Urothelium cell line (cell line): ENCODE data around the gene EIF4B.
"Not testable (repeated sequence)": the region's sequence is repeated elsewhere in the genome, so short reads cannot be mapped to it uniquely, and the experiment has no call there.

Source experiments
- DNase-seq: peaks from one replicate; pipeline ENCODE4 v3.0.0; 2011; ENCODE audit warnings: low spot score, mixed read lengths
- FAIRE-seq: peaks from 2 replicates; lab custom pipeline; 2011; peaks lifted over from hg19 to GRCh38; lab: Jason Lieb, UNC

The EIF4B gene, protein sequence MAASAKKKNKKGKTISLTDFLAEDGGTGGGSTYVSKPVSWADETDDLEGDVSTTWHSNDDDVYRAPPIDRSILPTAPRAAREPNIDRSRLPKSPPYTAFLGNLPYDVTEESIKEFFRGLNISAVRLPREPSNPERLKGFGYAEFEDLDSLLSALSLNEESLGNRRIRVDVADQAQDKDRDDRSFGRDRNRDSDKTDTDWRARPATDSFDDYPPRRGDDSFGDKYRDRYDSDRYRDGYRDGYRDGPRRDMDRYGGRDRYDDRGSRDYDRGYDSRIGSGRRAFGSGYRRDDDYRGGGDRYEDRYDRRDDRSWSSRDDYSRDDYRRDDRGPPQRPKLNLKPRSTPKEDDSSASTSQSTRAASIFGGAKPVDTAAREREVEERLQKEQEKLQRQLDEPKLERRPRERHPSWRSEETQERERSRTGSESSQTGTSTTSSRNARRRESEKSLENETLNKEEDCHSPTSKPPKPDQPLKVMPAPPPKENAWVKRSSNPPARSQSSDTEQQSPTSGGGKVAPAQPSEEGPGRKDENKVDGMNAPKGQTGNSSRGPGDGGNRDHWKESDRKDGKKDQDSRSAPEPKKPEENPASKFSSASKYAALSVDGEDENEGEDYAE

DNA sequence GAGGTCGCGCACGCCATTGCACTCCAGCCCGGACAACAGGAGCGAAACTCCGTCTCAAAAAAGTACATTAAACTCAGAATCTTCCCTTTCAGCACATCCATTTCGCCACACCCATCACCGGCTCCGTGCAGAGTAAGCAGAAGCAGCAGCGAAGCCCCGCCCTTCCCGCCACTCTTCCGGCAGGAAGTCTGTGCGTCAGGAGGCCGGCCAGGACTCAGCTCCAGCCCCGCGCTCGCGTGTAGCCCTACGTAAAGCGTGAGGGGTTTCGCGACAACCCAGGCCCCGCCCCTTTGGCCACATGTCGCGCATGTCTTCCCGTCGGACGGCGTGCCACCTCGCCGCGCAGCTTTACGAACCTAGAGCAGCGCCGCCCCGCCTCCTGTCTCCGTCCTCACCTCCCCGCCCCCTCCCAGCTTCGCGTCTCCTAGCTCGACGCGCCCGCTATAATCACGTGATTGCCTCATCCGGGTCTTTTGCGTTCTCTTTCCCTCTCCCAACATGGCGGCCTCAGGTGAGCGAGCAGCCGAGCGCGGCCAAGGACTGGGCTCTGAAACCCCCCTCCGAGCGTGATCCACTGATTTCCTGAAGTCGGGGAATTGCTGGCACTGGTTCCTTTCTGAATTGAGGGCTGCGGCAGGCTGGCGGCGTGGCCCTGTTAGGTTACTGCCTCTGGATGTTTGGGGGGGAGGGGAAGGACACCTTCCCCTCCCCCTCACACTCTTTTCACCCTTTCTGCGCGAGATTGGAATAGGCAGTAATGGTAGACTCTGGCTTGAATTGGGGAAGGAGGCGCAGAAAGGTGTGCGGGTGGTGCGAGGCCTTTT lies at the start of gene EIF4B:
TSS of gene EIF4B (plus strand) at position 471 of the 824 bp plus-strand sequence. CDS start at position 499, 28 bp downstream.
- peak; percentile 94 for FAIRE-seq
- peak; percentile 98 for DNase-seq

DNA sequence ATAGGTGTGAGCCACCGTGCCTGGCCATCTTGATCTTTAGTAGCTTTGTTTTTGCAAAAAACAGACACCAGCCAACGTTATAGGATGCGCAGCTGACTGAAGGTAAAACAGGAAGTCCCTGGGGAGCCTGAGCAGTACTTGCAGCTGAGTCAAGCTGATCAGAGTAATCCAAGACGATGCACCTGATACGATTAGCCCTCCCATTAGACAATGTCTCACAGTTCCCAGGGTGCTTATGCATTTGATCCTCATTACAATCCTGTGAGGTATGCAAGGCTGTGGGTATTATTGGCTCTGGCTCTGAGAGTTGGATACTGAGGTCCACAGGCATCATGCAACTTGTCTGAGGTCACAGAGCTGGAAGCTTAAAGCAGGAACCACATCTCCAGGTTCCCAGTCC lies 49.3 kb upstream of the EIF4B start:
- FAIRE-seq (no peak), DNase-seq (no peak)

DNA sequence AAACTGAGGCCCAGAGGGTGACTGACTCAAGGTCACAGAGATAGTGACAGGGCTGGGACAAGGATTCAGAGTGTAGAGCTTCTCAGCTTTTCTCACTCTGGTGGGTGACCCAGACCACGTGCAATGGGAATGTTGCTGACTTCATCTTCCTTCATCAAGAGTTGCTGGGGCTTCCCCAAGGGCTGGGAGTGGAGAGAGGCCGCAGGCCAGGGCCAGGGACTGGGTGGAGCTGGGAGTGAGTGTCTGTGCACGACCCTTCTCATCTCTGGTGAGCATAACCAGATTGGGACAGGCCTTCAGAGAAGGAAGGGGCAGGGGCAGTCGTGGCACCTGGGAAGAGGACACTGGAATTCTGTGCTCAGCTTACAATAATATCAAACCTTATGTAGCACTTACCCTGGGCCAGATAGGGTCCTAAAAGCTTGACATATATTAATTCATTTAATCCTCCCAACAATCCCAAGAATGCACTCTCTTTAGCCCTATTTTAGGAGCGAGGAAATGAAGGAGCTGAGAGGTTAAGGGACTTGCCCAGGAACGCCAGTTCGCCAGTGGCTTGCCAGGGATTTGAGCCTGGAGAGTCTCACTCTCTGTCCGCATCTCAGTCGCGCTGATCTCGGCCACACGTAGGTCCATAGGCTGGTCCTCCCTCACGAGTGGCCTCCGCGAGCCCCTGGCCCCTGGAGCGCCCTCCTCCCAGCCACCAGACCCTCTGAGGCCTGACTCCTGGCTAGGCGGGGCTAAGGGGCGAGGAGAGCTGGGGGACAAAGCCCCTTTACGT lies 41.5 kb upstream of the EIF4B start:
- FAIRE-seq, result no peak

DNA sequence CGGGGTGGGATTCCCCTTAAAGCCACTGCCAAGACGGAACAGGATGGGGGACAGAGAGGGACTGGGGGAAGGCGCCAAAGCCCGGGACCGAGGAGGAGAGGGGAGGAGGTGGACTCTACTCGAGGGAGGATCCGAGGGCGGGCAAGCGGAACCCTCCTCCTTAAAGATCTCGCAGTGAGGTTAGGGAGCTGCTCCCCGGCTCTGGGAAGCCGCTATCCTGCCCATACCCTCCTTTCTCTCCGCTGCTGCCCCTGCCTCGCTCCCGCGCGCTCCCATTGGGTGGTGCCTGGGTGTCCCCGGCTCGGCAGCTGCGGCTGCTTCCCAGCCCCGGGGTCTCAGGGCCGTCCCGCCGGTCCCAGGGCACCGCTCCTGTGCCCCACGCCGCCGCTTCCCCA lies 40.9 kb upstream of the EIF4B start:
- no peak for FAIRE-seq
- no peak for DNase-seq

More for the DNA sequence above, 41.5 kb upstream of the EIF4B start:
- DNase-seq, result no peak

DNA sequence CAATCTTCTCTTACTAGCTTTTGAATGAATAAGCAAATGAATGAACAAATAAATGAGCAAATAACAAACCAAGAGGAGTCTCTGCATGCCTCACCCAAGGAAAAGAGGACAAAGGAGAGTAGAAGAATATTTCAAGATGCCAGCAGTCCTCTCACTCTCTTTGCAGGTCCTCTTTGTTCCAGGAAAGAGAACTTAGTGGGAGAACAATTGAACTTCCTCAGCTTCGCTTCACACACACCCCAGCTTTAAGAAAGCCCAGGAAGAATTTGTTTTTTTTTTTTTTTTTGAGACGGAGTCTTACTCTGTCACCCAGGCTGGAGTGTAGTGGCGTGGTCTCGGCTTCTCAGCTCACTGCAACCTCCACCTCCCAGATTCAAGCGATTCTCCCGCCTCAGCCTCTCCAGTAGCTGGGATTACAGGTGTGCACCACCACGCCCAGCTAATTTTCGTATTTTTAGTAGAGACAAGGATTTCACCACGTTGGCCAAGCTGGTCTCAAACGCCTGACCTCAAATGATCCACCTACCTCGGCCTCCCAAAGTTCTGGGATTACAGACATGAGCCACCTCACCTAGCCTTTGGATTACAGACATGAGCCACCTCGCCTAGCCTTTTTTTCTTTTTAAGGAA lies 37.0 kb upstream of the EIF4B start:
- FAIRE-seq (no peak), DNase-seq (no peak)

DNA sequence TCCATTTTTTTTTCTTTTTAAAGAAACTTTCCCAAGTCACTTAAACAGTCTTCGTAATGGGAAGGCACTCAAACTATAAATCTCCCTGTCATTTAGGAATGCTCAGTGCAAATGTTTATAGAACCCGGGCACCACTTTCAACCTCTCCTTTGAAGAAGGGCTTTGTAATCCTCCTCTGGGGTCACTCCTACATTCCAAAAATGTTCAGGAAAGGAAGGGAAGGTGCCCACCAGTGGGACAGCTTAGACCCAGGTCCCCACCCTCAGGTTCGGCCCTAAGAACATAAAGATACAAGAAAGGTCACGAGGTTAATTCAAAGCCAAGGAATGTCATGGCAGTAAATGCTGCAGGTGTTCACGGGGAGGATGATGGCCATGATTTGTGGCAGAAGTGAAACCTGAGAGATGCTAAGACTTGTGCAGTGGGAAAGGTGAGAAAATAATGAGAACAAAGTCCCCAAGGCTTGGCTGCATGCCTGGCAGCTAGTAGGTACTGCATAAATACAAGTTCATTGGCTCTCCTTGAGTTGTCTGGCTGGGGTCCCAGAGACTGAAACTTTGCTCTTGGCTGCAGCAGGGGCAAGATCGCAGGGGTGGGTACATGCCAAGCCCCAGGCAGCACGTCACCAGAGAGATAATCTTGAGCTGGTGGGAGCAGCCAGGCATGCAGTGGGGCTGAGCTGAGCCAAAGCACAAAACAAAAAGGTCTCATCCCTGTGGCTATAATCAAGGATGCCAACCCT lies 36.3 kb upstream of the EIF4B start:
- DNase-seq (peak; percentile 54), FAIRE-seq (peak; percentile 44)

DNA sequence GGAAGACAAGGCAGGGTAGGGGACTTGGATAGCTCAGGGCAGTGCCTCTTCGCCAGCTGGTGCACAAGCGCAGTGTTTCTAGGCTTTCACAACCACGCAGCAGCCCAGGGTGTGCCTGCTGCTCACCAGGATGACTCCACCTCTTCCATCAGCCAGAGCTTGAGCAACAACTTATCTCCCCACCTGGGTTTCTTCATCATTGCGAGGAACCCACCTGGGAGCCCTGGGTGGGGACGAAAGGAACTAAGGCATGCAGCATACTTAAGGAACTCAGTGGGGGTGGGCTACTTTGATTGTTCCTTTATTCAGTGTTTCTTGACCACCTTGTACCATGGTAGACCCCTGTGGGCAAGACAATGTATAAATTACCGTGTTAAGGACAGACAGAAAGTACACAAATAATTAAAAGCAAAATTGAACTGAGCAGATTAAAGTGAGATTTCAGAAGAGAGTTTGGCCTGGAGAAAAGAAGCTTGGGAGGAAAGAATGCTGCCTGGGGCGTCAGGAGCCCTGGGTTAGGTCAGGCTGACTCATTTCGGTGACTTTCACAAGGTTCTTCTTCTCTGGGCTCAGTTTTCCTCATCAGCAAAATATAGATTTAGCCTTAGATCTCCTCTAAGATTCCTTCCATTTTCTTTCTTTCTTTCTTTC lies 34.5 kb upstream of the EIF4B start:
- DNase-seq (peak; percentile 50), FAIRE-seq (no peak)

DNA sequence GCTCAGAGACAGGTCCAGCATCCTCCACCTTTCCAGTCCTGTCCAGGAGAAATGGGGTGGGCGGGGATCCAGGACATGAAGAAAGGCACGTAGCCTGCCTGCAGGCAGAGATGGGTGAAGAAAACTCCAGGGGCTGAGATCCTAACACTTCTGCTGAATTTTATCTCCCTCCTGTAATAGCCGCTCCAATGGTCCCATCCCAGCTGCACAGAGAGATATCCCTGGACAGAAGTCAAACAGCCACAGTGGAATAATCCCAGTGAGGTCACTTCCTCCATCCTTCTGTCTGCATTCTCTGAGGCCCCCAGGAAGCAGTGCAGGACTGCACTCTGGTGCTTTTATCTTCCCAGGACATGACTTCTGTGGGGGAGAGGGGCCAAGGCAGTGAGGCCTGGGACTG lies 31.1 kb upstream of the EIF4B start:
- FAIRE-seq, result no peak
- no peak for DNase-seq

DNA sequence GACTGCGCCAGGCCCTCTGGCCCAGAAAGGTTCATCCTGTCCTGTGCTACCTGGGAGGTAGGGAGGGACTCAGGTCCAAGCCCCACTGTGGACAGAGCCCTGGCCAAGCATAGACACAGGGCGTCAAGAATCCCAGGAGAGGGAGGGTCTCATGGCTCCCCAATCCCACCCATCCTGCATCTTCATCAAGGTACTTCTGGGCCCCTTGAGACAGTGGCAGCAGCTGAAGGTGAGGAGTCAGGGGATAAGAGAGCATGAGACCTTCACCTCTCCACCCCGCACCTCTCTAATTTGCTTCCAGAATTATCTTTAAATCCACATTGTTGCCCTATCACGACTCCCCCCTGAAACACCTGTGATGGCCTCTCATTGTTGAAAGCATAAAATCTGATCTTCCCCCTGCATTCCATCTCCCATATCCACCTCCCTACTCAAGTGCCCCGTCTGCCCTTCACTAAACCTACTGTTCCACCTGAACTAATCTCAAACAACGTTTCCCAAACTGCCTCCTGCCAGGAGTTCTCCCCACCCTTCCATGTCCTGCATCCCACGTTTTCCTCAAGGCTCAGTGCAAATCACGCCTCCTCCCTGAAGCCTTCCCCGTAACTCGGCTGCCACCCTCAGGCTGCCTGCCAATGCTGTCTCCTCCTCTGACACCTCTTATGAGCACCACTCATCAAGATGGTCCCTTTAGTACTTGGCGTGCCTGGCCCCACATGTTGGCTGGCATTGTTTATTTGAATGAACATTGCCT lies 30.3 kb upstream of the EIF4B start:
- DNase-seq (no peak), FAIRE-seq (no peak)

DNA sequence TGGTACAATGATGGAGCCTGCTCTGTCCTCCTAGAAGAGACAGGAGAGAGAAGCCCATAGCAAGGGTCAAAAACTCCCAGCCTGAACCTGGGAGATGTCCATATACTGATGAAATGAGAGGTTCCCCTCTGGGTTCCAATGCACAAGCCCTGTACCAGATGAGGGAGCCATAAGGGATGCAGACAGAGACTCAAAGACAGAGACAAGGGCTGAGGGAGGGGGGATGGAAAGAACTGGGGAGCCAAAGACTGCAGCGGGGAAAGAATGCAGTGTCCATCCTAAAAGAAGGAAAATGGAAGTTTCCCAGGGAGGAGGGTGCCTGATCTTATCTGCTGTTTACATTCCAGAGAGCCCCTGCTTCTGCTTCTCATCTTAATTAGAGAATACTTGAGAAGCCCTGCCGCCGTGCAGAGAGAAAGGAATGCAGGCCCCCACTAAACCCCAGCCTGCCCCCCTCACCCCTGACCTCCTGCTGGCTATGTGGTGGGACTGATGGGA lies 29.6 kb upstream of the EIF4B start:
- DNase-seq, result no peak
- no peak for FAIRE-seq

DNA sequence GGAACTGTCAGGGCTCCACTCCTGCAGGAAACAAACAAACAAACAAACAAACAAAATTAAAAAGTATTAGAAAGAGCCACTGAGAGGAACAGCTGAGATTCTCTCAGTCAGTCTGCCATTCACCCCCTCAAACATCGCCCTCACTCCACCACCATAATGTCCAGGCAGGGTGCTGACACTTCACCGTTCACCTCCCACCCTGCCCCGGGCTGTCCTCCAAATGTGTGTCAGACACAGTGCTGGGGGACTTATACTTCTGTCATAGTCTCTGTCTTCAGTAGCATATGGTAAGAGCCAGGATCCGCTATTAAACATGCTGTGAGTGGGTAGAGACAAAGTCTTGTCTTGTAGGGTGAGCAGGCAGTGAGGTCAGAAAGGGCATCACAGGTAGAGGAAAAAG lies 29.1 kb upstream of the EIF4B start:
- DNase-seq (no peak), FAIRE-seq (no peak)

DNA sequence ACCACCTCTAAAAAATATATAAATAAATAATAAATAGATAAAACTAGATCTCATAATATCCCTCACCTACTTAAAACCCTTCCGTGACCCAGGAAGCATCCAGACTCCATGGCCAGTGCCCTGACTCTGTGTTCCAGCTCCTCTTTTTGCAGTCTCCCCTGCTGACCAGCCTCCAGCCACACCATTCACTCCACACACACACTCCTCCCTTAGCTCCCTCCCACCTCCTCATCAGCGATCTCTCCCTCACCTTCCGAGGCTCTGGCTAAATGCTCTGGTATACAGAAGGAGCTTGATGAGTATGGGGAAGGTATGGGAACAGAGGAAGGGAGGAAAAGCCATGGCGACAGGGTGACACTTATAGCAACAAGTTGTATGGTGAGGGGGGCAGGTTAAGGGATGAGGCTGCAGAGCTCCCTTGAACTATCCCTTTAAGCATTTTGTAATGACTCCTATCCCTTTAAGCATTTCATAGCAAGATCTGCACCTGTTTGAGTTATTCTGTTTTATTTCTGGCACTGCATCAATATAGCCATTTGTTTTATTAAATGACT lies 26.1 kb upstream of the EIF4B start:
- FAIRE-seq, result no peak

DNA sequence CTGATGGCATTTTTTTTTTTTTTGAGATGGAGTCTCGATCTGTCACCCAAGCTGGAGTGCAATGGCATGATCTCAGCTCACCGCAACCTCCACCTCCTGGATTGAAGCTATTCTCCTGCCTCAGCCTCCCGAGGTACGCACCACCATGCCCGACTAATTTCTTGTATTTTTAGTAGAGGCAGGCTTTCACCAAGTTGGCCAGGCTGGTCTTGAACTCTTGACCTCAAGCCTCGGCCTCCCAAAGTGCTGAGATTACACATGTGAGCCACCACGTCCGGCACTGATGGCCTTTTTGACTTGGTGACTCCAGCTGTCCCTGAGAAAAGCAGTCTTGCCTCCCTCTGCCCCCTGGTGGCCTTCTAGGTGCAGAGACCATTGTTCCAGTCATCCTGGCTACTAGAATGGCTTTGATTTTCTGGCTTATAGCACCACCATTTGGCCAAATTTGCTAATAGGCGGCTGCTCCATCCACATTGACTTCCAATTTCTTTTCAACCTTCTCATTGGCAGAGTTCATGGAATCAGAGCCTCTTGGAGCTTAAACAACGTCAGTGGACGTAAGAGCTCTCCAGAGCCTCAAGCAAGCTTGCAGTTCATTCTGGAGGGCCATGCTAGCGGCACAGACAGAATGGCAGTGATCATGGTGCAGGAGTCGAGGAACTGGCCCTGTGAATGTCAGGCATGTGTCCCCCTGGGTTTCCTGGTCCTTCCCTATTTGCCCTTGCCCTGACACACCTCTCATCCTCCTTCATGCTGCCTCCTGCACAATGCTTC lies 25.4 kb upstream of the EIF4B start:
- FAIRE-seq (no peak), DNase-seq (peak; percentile 80)

More for the DNA sequence above, 26.1 kb upstream of the EIF4B start:
- DNase-seq, result no peak

DNA sequence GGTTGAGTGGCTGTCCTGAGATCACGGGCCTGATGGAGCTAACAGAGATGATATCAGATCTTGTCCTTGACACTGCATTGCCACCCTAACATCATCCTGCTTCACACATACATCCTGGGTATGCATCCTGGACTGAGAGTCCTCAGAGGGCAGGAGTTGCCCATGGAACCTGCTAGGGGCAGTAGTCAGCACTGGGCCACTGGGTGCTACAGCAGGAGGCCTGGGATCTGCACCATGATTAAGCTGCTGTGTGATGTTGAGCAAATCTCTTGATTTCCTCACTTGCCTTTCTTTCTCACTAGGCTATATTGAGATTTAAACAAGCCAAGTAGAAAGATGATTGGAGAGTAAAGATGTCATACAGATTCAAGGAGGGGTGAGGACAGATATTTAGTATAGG lies 22.1 kb upstream of the EIF4B start:
- DNase-seq, result no peak
- FAIRE-seq, result no peak

DNA sequence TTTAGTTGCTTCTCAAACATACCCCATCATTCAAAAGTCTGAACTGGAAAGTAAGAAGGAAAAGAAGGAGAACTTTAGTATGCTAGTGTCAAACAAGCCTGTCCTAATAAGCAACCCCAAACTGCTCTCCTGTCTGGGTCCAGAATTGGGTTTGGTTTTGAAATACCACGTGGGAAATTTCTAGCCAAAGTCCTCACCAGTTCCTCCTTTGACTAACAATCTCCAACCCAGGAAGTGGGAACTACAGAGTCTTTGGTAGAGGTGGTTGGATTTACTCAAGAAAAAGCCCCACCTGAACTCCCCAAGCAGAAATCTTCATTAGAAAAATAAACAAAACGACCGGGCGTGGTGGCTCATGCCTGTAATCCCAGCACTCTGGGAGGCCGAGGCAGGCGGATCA lies 17.4 kb upstream of the EIF4B start:
- FAIRE-seq, result no peak
- DNase-seq, result no peak

DNA sequence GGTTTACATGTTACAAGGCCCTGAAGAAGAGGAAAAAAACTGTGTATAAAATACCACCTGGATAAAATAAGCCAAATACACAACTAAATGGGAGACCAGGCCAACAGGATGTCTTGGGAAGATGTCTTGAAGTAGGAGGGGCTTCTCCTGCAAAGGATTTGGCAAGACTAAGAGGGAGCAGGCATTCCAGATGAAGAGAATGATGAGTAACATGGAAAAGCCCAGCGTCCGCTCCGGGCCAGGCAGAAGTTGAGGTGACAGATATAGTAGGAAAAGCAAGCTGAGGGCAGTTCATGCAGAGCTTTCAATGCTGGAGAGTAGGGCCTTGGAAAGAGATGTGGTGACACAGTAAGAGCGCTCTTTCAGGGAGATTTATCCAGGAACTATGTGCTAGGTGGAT lies 16.1 kb upstream of the EIF4B start:
- FAIRE-seq (no peak), DNase-seq (no peak)

DNA sequence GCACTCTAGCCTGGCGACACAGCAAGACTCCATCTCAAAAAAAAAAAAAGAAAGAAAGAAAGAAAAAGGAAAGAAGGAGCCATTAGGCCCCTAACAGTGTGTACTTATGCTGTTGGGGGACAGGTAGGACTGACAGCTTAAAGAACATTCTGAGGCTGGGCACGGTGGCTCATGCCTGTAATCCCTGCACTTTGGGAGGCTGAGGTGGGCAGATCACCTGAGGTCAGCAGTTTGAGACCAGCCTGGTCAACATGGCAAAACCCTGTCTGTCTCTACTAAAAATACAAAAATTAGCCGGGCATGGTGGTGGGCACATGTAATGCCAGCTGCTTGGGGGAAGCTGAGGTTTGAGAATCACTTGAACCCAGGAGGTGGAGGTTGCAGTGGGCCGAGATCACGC lies 14.0 kb upstream of the EIF4B start:
- FAIRE-seq, result not testable (repeated sequence)

More for the DNA sequence above, 14.0 kb upstream of the EIF4B start:
- not testable (repeated sequence) for DNase-seq
